ENCODE data around the gene NAV2.

DNA sequence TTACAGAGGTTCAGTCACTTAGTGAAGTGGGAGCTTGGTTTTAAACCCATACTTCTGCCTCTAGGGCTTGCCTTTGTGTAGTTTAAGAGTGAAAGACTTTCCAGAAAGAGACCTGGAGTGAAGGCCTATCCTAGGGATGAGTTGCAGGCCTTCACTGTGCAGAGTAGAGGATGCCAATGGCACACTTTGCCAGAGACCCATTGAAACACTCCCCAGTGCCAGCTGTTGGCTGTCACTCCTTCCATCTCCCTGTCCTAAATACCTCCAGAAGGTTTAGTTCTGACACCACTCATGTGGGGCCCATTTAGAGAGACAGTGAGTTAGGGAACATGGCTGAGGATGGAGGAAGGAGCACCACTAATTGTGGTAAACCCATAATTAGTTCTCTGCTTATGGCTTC is 31.5 kb downstream of the NAV2 start:
- TF ChIP-seq, protein P1, sequence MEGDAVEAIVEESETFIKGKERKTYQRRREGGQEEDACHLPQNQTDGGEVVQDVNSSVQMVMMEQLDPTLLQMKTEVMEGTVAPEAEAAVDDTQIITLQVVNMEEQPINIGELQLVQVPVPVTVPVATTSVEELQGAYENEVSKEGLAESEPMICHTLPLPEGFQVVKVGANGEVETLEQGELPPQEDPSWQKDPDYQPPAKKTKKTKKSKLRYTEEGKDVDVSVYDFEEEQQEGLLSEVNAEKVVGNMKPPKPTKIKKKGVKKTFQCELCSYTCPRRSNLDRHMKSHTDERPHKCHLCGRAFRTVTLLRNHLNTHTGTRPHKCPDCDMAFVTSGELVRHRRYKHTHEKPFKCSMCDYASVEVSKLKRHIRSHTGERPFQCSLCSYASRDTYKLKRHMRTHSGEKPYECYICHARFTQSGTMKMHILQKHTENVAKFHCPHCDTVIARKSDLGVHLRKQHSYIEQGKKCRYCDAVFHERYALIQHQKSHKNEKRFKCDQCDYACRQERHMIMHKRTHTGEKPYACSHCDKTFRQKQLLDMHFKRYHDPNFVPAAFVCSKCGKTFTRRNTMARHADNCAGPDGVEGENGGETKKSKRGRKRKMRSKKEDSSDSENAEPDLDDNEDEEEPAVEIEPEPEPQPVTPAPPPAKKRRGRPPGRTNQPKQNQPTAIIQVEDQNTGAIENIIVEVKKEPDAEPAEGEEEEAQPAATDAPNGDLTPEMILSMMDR (IDR thresholded peaks at IDR 0.05; ENCODE audit: low read depth, low read length), result no peak
- TF ChIP-seq POLR2A (IDR thresholded peaks at IDR 0.05; ENCODE audit: extremely low read depth, insufficient read length), result no peak

Data from NB4 (cell line).